Esophagus muscularis mucosa (tissue), 4 donors: Measurements from ENCODE around the gene GLTPD2.

Experiments used
- CTCF ChIP-seq, 3 experiments: fragments of 200-600 bp in 2 of 3; fragments of 450-650 bp in 1 of 3; sonication (generic) in 2 of 3; IDR thresholded peaks; one replicate each; pipeline ENCODE4 v1.5.1; 2017 to 2019; ENCODE audit warnings: antibody characterized with exemption in 3 of 3, mild to moderate bottlenecking in 2 of 3, moderate library complexity in 1 of 3
- EP300 ChIP-seq: sonication (generic); formaldehyde crosslinking; IDR thresholded peaks from one replicate; pipeline ENCODE4 v1.6.1; 2017; ENCODE audit warnings: antibody characterized with exemption
- POLR2A ChIP-seq: fragments of 450-650 bp; IDR thresholded peaks from one replicate; pipeline ENCODE4 v1.6.1; 2017; ENCODE audit warnings: antibody characterized with exemption, moderate library complexity, mild to moderate bottlenecking, low read depth
- POLR2AphosphoS5 ChIP-seq, 2 donors: sonication (generic); formaldehyde crosslinking; IDR thresholded peaks; one replicate each; pipeline ENCODE4 v1.6.1; 2017; ENCODE audit warnings: antibody characterized with exemption in 2 of 2

DNA sequence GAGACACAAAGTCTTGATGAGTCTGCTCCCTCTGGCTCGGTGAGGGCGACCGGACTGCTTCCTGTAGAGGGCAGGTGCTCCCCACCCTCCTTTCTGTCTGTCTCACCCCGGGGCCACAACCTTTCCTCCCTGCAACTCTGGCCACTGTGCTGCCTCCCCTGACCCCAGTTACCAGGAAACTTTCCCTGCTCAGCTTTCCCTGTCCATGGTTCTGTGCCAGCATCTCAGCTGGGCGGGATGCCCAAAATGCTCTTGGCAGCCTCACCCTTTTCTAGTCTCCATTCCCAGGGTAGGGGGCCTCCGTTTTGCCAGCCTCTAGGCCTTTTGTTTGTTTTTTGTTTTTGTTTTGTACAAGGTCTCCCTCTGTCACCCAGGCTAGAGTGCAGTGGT is 19.6 kb downstream of the GLTPD2 start:
- TF ChIP-seq POLR2AphosphoS5 (IDR thresholded peaks at IDR 0.05) (no peak), CTCF (IDR thresholded peaks at IDR 0.05) (no peak), POLR2A (no peak), EP300 (no peak)
